Heart left ventricle (tissue), 16 donors: ENCODE data around the gene ZBTB33. TPM values are rescaled to one million over a fixed set of nuclear protein-coding genes. Genes with fewer than 3 reads are reported as not detected.

Experiments
- ATAC-seq, 4 donors: fragments of 200-7000 bp; cut with Tn5 transposase; one replicate each; pipeline ENCODE4 v1.9.1; 2020 to 2022; ENCODE audit warnings: moderate library complexity in 4 of 4, mild to moderate bottlenecking in 3 of 4, moderate number of reproducible peaks in 1 of 4
- DNase-seq, 5 donors: peaks; one replicate each; pipeline ENCODE4 v3.0.0-alpha.2; 2020
- H3K27ac ChIP-seq, 12 donors: fragments of 200-600 bp; sonication (generic) in 4 of 12; one replicate each; pipeline versions ENCODE4 v1.5.0 to v1.8.0; 2016 to 2022; ENCODE audit warnings: mild to moderate bottlenecking in 2 of 12
- H3K27me3 ChIP-seq, 9 donors: fragments of 200-600 bp; sonication (generic) in 2 of 9; one replicate each; pipeline versions ENCODE4 v1.5.1 to v1.8.0; 2016 to 2022; ENCODE audit warnings: mild to moderate bottlenecking in 3 of 9
- H3K36me3 ChIP-seq, 9 donors: fragments of 200-600 bp; sonication (generic) in 2 of 9; one replicate each; pipeline versions ENCODE4 v1.5.0 to v1.8.0; 2018 to 2022; ENCODE audit warnings: mild to moderate bottlenecking in 2 of 9
- H3K4me1 ChIP-seq, 12 donors: fragments of 200-600 bp; sonication (generic) in 4 of 12; one replicate each; pipeline versions ENCODE4 v1.5.0 to v1.8.0; 2016 to 2022; ENCODE audit warnings: mild to moderate bottlenecking in 3 of 12
- H3K4me3 ChIP-seq, 12 donors: fragments of 200-600 bp; sonication (generic) in 4 of 12; one replicate each; pipeline versions ENCODE4 v1.5.0 to v1.8.0; 2017 to 2022; ENCODE audit warnings: mild to moderate bottlenecking in 9 of 12, moderate library complexity in 4 of 12
- H3K9me3 ChIP-seq, 12 donors: fragments of 200-600 bp; sonication (generic) in 4 of 12; one replicate each; pipeline versions ENCODE4 v1.5.0 to v1.8.0; 2016 to 2022; ENCODE audit warnings: mild to moderate bottlenecking in 1 of 12
- POLR2A ChIP-seq, 2 donors: fragments of 450-650 bp; IDR thresholded peaks; one replicate each; pipeline ENCODE4 v1.6.1; 2017; ENCODE audit warnings: antibody characterized with exemption in 2 of 2, mild to moderate bottlenecking in 2 of 2, moderate library complexity in 2 of 2
- WGBS, 4 donors: extraction: QIAGEN DNeasy Blood & Tissue Kit in 2 of 4; methylation state at CpG; one replicate each; pipeline versions ENCODE4 v1.1.5 to v1.1.7; 2013 to 2018; 5-methylcytosine and 5-hydroxymethylcytosine counted together
- intact Hi-C, 10 donors: fragments of 100-400 bp; cut with DNase I; formaldehyde crosslinking; loops; one replicate each; pipeline versions ENCODE4 v1.11.1 to v1.14.2; 2022
- polyA plus RNA-seq, 2 donors: library from polyadenylated mRNA; stranded (reverse); fragments of 200-250 nt; gene quantifications; one replicate each; pipeline ENCODE4 v1.2.3, GENCODE V29; 2013
- total RNA-seq, 9 donors: library from RNA; depleted of rRNA in 2 of 9; stranded (reverse); fragments of >200 nt in 2 of 9; fragmentation: NEBNext Ultra II Directional in 3 of 9; extraction: Animal tissue kit (Norgen Biotek cat#: 25700) in 3 of 9; gene quantifications; one replicate each; pipeline versions ENCODE4 v1.1.0 to v1.2.4, GENCODE V29; 2016 to 2023
- TF ChIP-seq, protein P1 (sequence below), 12 donors: fragments of 200-600 bp; sonication (generic) in 4 of 12; IDR thresholded peaks; one replicate each; pipeline versions ENCODE4 v1.5.0 to v1.8.0; 2018 to 2022; ENCODE audit warnings: antibody characterized with exemption in 12 of 12, mild to moderate bottlenecking in 5 of 12
- donor health status: ischemic (EF 13 %, LVEDD 7.1; RV severe dilation, severe dysfunction).
- donor health status: healthy with polysubstance abuse.
- donor health status: DM: no; HTN: yes; CAD: no.
- donor health status: DM: no; HTN: no; CAD: no.
- donor health status: ischemic (EF 25% LVEDD 6.9; RV normal size, moderate dysfunction).
- donor health status: ischemic (EF 25% LVEDD 5.7; RV mildly dilated, moderate dysfunction).
- donor health status: healthy.
- donor health status: DM: yes; HTN: yes; CAD: no.
- donor health status: ischemic (EF 35%, LVEDD 5.7; RV mildly dilated, moderate dysfunction).
- donor health status: nonischemic (EF 11% LVEDD 7.7; RV severe dilation, severe dysfunction).
- donor health status: DM: yes; HTN: yes; CAD: no.
- donor health status: PGD.
- donor health status: ischemic (EF 29% LVEDD 5.4; RV normal size, mild dysfunction).
- donor health status: nonischemic (EF 23%, LVEDD 6.1; RV moderate dilation, normal function).

ZBTB33 gene
- total and polyA plus RNA-seq, 11 donors = 1.6 to 8.9 (median 7.1) TPM

DNA sequence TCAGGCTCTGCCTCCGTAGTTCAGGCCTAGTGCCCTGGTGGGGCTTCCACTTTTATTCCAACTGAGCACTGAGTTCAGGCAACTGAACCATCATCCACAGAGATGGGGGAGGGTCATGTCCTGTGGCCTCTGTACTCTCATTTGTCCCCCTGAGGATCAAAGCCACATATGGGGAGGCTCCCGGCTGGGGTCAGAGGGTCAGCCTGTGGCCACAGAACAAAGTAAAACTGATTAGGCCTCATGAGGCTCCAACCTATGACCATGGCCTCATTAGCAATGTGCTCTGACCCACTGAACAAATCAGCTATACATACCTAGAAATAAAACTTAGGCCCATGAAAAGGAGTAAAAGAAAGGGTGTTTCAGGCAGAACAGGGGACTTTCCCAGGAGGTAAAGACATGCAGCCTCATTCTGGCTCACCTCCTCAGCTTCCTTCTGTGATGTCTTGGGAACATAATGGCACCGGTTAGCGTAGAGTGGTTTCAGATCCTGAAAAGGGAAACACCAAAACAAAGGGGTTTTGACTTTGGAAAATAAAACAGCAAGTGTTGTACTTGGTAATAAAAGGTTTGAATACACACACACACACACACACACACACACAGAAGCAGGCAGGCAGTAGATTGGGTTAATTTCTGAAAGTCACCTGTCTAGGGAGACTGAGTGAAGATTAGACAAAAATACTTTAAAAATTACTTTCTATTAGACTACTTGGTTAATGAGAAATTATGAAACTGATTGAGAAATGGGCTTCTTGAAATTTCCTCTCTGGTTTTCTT, 36.3 kb downstream of the ZBTB33 start:
- ATAC-seq = no peak
- Histone ChIP-seq H3K27ac (no peak overlapping the region), H3K36me3 (no peaks in the 10 kb centered on the region), H3K9me3 (no peaks in the 10 kb centered on the region), H3K27me3 (peaks cover 0 to 6% (median 0%) of the 10 kb centered on the region in 9 donors), H3K4me3 (no peak overlapping the region), H3K4me1 (peaks cover 0 to 10% (median 0%) of the 10 kb centered on the region in 12 donors)
- 71 to 82% (median 76%) methylated on average over 4 of the region's 4 CpGs for WGBS, 4 donors
- no peak for DNase-seq
- TF ChIP-seq, protein P1, sequence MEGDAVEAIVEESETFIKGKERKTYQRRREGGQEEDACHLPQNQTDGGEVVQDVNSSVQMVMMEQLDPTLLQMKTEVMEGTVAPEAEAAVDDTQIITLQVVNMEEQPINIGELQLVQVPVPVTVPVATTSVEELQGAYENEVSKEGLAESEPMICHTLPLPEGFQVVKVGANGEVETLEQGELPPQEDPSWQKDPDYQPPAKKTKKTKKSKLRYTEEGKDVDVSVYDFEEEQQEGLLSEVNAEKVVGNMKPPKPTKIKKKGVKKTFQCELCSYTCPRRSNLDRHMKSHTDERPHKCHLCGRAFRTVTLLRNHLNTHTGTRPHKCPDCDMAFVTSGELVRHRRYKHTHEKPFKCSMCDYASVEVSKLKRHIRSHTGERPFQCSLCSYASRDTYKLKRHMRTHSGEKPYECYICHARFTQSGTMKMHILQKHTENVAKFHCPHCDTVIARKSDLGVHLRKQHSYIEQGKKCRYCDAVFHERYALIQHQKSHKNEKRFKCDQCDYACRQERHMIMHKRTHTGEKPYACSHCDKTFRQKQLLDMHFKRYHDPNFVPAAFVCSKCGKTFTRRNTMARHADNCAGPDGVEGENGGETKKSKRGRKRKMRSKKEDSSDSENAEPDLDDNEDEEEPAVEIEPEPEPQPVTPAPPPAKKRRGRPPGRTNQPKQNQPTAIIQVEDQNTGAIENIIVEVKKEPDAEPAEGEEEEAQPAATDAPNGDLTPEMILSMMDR (IDR thresholded peaks at IDR 0.05) = no peak
- TF ChIP-seq POLR2A (IDR thresholded peaks at IDR 0.05) = no peak
- intact Hi-C loops = no loop called here

- peaks cover 0 to 6% (median 0%) of the 10 kb centered on the region in 9 donors for H3K27me3 ChIP-seq
- no peak overlapping the region for H3K4me3 ChIP-seq
- intact Hi-C loops = no loop called here
- no peaks in the 10 kb centered on the region for H3K9me3 ChIP-seq
- ATAC-seq = no peak
- WGBS, 4 donors = 40 to 61% (median 52%) methylated on average over 3 of the region's 3 CpGs
- TF ChIP-seq POLR2A (IDR thresholded peaks at IDR 0.05) = no peak
- TF ChIP-seq, protein P1 (IDR thresholded peaks at IDR 0.05) = no peak
- H3K27ac ChIP-seq = no peak overlapping the region
- DNase-seq = no peak
- H3K4me1 ChIP-seq = peaks cover 0 to 3% (median 0%) of the 10 kb centered on the region in 12 donors
- no peaks in the 10 kb centered on the region for H3K36me3 ChIP-seq
Observed at GRCh38 chrX:120287513-120288112, 37.0 kb downstream of the ZBTB33 start.

DNA sequence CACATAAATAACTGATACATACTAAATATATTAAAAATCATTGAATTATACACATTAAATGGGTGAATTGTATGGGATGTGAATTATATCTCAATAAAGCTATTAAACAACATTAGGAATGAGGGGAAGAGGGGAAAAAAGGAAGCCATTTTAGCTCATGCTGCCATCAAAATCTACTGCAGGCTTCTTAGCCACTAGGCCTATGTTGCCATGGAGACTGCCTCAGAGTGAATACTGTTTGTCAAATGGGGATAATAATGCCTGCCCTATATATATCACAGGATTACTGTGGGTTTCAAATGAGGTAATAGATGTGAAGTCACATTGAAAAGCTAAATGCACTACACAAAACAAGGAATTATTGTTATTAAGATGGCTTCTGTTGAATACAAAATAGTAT, 39.5 kb downstream of the ZBTB33 start:
- Histone ChIP-seq H3K4me1 (no peaks in the 10 kb centered on the region), H3K36me3 (no peaks in the 10 kb centered on the region), H3K9me3 (no peaks in the 10 kb centered on the region), H3K27me3 (no peaks in the 10 kb centered on the region), H3K27ac (no peak overlapping the region), H3K4me3 (no peak overlapping the region)
- DNase-seq = no peak
- ATAC-seq = no peak
- no peak for TF ChIP-seq POLR2A (IDR thresholded peaks at IDR 0.05)
- TF ChIP-seq, protein P1 (IDR thresholded peaks at IDR 0.05) = no peak
- intact Hi-C loops = no loop called here

DNA sequence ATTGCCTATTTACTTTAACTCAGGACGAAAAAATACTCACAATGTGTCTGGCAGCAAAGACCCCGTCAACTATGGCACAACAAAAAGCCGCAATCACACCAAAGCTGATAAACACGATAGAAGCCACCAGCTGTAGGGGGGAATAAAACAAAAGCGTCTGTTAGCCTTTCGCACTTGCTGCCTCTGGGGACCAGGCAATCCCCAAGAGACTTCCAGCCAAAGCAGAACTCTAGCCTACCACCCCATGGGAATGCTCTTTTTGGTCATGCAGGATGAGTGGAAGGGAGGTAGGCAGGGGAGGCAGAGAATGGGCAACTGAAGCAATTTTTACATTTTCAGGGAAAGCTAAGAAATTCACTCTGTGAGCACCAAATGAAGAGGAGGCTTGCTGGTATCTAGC, 40.6 kb downstream of the ZBTB33 start:
- H3K27ac ChIP-seq = no peak overlapping the region
- no peaks in the 10 kb centered on the region for H3K9me3 ChIP-seq
- no peaks in the 10 kb centered on the region for H3K36me3 ChIP-seq
- no peaks in the 10 kb centered on the region for H3K4me1 ChIP-seq
- WGBS, 4 donors = 71 to 91% (median 86%) methylated on average over 6 of the region's 6 CpGs
- intact Hi-C loops = no loop called here
- ATAC-seq (no peak), DNase-seq (no peak)
- H3K4me3 ChIP-seq = no peak overlapping the region
- no peak for TF ChIP-seq POLR2A (IDR thresholded peaks at IDR 0.05)
- TF ChIP-seq, protein P1 (IDR thresholded peaks at IDR 0.05) = no peak
- no peaks in the 10 kb centered on the region for H3K27me3 ChIP-seq
